ENCODE measurements around the gene LRMDA.
A peak's percentile ranks its signal among the peaks of the same experiment; 100 is the strongest.

- TF ChIP-seq CTCF (conservative IDR thresholded peaks at IDR 0.05; ENCODE audit: low read depth, low read length) (no peak), USF2 (IDR thresholded peaks at IDR 0.05; ENCODE audit: low read depth, low read length) (peak; percentile 26; the same call in 1 of the 2 replicates), POLR2A (IDR thresholded peaks at IDR 0.05; ENCODE audit: low read depth, low read length) (no peak)
These were observed 997.3 kb downstream of the LRMDA start for GRCh38 chr10:76428551-76429367.

Data from IMR-90 (cell line).